Vagina (tissue), 2 donors: ENCODE measurements around the gene NAV2.

ENCODE experiments used
- CTCF ChIP-seq, 3 experiments: fragments of 450-650 bp in 2 of 3; fragments of 200-600 bp in 1 of 3; sonication (generic) in 1 of 3; IDR thresholded peaks; one replicate each; pipeline ENCODE4 v1.5.1; 2017 to 2019; ENCODE audit warnings: antibody characterized with exemption in 3 of 3, mild to moderate bottlenecking in 2 of 3, moderate library complexity in 2 of 3
- POLR2A ChIP-seq, 2 donors: fragments of 450-650 bp; IDR thresholded peaks; one replicate each; pipeline ENCODE4 v1.6.1; 2017; ENCODE audit warnings: antibody characterized with exemption in 2 of 2, mild to moderate bottlenecking in 2 of 2, moderate library complexity in 2 of 2

GRCh38 chr11:19727246-19727645 is 14.6 kb downstream of the NAV2 start:
- no peak for TF ChIP-seq CTCF (IDR thresholded peaks at IDR 0.05)
- TF ChIP-seq POLR2A (IDR thresholded peaks at IDR 0.05), result no peak
